K562 (cell line): ENCODE results near the gene NFAM1. TPM values are rescaled to one million over a fixed set of nuclear protein-coding genes. Genes with fewer than 3 reads are reported as not detected.

Experiments
- ATAC-seq: fragments of 200-7000 bp; cut with Tn5 transposase; 3 replicates; pipeline ENCODE4 v1.9.1; 2020; ENCODE audit warnings: moderate library complexity
- BruUV-seq: library from RNA; stranded (reverse); fragments of 400-500 nt; replicated peaks from 2 replicates; lab custom pipeline; 2021; lab: Mats Ljungman, UMichigan
- CTCF ChIA-PET: fragments of 300-600 bp; formaldehyde crosslinking; extraction: SDS; loops from one replicate; lab custom pipeline; 2021; ENCODE audit warnings: low intra/inter-chr PET ratio; lab: Yijun Ruan, JAX
- POLR2A ChIA-PET: fragments of 300-600, 350-650 bp; sonication (Branson Sonifier 250); formaldehyde crosslinking; extraction: SDS; loops from one replicate; lab custom pipeline; 2021; ENCODE audit warnings: antibody characterized with exemption, inconsistent platforms; lab: Yijun Ruan, JAX
- DNase-seq, 4 experiments: peaks; one replicate each; pipeline versions ENCODE4 v3.0.0 to v3.0.0-alpha.2; 2011 to 2018; ENCODE audit warnings: low spot score in 3 of 4, mixed read lengths in 3 of 4; ENCODE audit errors: extremely low read depth in 1 of 4
- FAIRE-seq: peaks from 2 replicates; lab custom pipeline; 2011; peaks lifted over from hg19 to GRCh38; lab: Jason Lieb, UNC
- H2AFZ ChIP-seq: 2 replicates; pipeline ENCODE4 v1.6.0; 2011; ENCODE audit warnings: low read depth, low read length, control low read depth, inconsistent platforms
- H3K27ac ChIP-seq: fragments of 200-600 bp; 3 replicates; pipeline ENCODE4 v1.8.0; 2011; ENCODE audit warnings: low read depth, mild to moderate bottlenecking, control low read depth, inconsistent platforms, low read length, moderate library complexity, mixed read lengths; ENCODE audit errors: extremely low read depth
- H3K27me3 ChIP-seq, 2 experiments: fragments of 300-600 bp in 1 of 2; 2 replicates in 1 of 2; 3 replicates in 1 of 2; pipeline versions ENCODE4 v1.6.0 to v1.8.0; 2011; ENCODE audit warnings: inconsistent platforms in 2 of 2, low read length in 2 of 2, mild to moderate bottlenecking in 1 of 2, mixed read lengths in 1 of 2, moderate library complexity in 1 of 2; ENCODE audit not compliant: control insufficient read depth in 2 of 2, insufficient read depth in 2 of 2
- H3K36me3 ChIP-seq: fragments of 300-600 bp; 3 replicates; pipeline ENCODE4 v1.8.0; 2011; ENCODE audit warnings: mild to moderate bottlenecking, low read length, inconsistent platforms; ENCODE audit not compliant: control insufficient read depth, insufficient read depth
- H3K4me1 ChIP-seq, 2 experiments: fragments of 200-600 bp in 1 of 2; replicated peaks in 1 of 2; 2 replicates in 1 of 2; 3 replicates in 1 of 2; pipeline versions ENCODE4 v1.5.1 to v1.8.0; 2011; ENCODE audit warnings: inconsistent platforms in 2 of 2, low read length in 2 of 2, mild to moderate bottlenecking in 1 of 2, mixed read lengths in 1 of 2, moderate library complexity in 1 of 2; ENCODE audit not compliant: control insufficient read depth in 2 of 2, insufficient read depth in 2 of 2
- H3K4me2 ChIP-seq: 2 replicates; pipeline ENCODE4 v1.6.1; 2011; ENCODE audit warnings: low read length, control low read depth, inconsistent platforms, mixed read lengths; ENCODE audit not compliant: insufficient read depth
- H3K4me3 ChIP-seq: fragments of 200-600 bp; sonication (generic), shearing (Covaris generic); 2 replicates; pipeline ENCODE4 v1.5.1; 2016; ENCODE audit warnings: control low read depth, inconsistent platforms
- H3K79me2 ChIP-seq: fragments of 200-600 bp; 3 replicates; pipeline ENCODE4 v1.8.0; 2011; ENCODE audit warnings: low read length, inconsistent platforms; ENCODE audit not compliant: control insufficient read depth, insufficient read depth
- H3K9ac ChIP-seq, 2 experiments: 2 replicates each; pipeline versions ENCODE4 v1.6.0 to v1.6.1; 2011; ENCODE audit warnings: low read depth in 2 of 2, low read length in 2 of 2, control low read depth in 1 of 2, inconsistent platforms in 1 of 2, mild to moderate bottlenecking in 1 of 2, mixed read lengths in 1 of 2; ENCODE audit not compliant: insufficient read depth in 1 of 2
- H3K9me1 ChIP-seq: one replicate; pipeline ENCODE4 v1.6.0; 2011; ENCODE audit warnings: inconsistent platforms, mild to moderate bottlenecking, low read length, moderate library complexity; ENCODE audit not compliant: control insufficient read depth, insufficient read depth
- H3K9me3 ChIP-seq: replicated peaks from 2 replicates; pipeline ENCODE4 v1.5.1; 2011; ENCODE audit warnings: low read depth, low read length, inconsistent platforms; ENCODE audit not compliant: control insufficient read depth, insufficient read depth
- H4K20me1 ChIP-seq: replicated peaks from 2 replicates; pipeline ENCODE4 v1.6.1; 2011; ENCODE audit warnings: low read length, inconsistent platforms, mixed read lengths; ENCODE audit not compliant: control insufficient read depth, insufficient read depth
- ATF2 ChIP-seq: sonication (generic); formaldehyde crosslinking; IDR thresholded peaks from 2 replicates; pipeline ENCODE4 v1.8.1; 2022; ENCODE audit warnings: missing genetic modification reagents
- BACH1 ChIP-seq: fragments of 200-800 bp; sonication (Bioruptor generic); IDR thresholded peaks from 2 replicates; pipeline ENCODE4 v1.6.1; 2016; ENCODE audit warnings: missing genetic modification characterization, missing compliant biosample characterization
- BCLAF1 ChIP-seq, 2 experiments: fragments of 450-650 bp in 1 of 2; IDR thresholded peaks; 2 replicates each; pipeline ENCODE4 v1.6.1; 2011 to 2017; ENCODE audit warnings: low read depth in 2 of 2, antibody characterized with exemption in 1 of 2, borderline replicate concordance in 1 of 2, low read length in 1 of 2, mild to moderate bottlenecking in 1 of 2, mixed read lengths in 1 of 2; ENCODE audit not compliant: control insufficient read depth in 1 of 2
- CCAR2 ChIP-seq: fragments of 200-400 bp; formaldehyde crosslinking; IDR thresholded peaks from 2 replicates; pipeline ENCODE4 v1.6.1; 2017; ENCODE audit warnings: mild to moderate bottlenecking, low read depth, low read length
- HMGN3 ChIP-seq: IDR thresholded peaks from 2 replicates; pipeline ENCODE4 v1.6.1; 2011; ENCODE audit warnings: borderline replicate concordance, low read depth, mild to moderate bottlenecking, mixed read lengths, low read length; ENCODE audit not compliant: insufficient read length; ENCODE audit errors: extremely low read depth
- NFIX ChIP-seq: fragments of 250-450 bp; sonication (Bioruptor Pico); IDR thresholded peaks from 2 replicates; pipeline ENCODE4 v1.4.0; 2020; ENCODE audit warnings: low read depth, mild to moderate bottlenecking, moderate library complexity
- NKRF ChIP-seq: fragments of 450-650 bp; IDR thresholded peaks from 2 replicates; pipeline ENCODE4 v1.6.1; 2016; ENCODE audit warnings: borderline replicate concordance
- NONO ChIP-seq, 2 experiments: fragments of 200-400 bp in 1 of 2; fragments of 450-650 bp in 1 of 2; formaldehyde crosslinking in 1 of 2; IDR thresholded peaks; 2 replicates each; pipeline ENCODE4 v1.6.1; 2017; ENCODE audit warnings: low read depth in 2 of 2, mild to moderate bottlenecking in 2 of 2, moderate library complexity in 2 of 2, low read length in 1 of 2
- SIN3A ChIP-seq, 2 experiments: fragments of 150-350 bp in 1 of 2; IDR thresholded peaks; 2 replicates each; pipeline ENCODE4 v1.6.1; 2011 to 2016; ENCODE audit warnings: borderline replicate concordance in 2 of 2, low read depth in 2 of 2, low read length in 2 of 2, mild to moderate bottlenecking in 2 of 2, moderate library complexity in 2 of 2; ENCODE audit not compliant: control insufficient read depth in 1 of 2
- YBX1 ChIP-seq: fragments of 450-650 bp; IDR thresholded peaks from 2 replicates; pipeline ENCODE4 v1.7.1; 2016; ENCODE audit warnings: mild to moderate bottlenecking
- WGBS: fragments of 100-300 bp; shearing (Covaris generic); methylation state at CpG from one replicate; pipeline ENCODE4 v1.1.6; 2016; ENCODE audit warnings: low coverage, mixed read lengths; ENCODE audit not compliant: insufficient coverage; ENCODE audit errors: missing lambda C conversion rate; 5-methylcytosine and 5-hydroxymethylcytosine counted together
- in situ Hi-C: fragments of 300-500 bp; cut with MboI; formaldehyde crosslinking; loops from 4 replicates; pipeline ENCODE4 v1.15.0; 2018; ENCODE audit warnings: inconsistent platforms, mixed read lengths
- intact Hi-C: fragments of 100-400 bp; cut with micrococcal nuclease; formaldehyde crosslinking; loops from 2 replicates; pipeline ENCODE4 v1.14.2; 2022
- polyA plus RNA-seq, 8 experiments: library from polyadenylated mRNA; depleted of rRNA in 4 of 8; stranded (reverse) in 5 of 8; unstranded in 3 of 8; fragments of >200 nt; fragmentation: Nextera tagmentation in 2 of 8; fragmentation: Illumina TruSeq in 1 of 8; extraction: Ambion mirVana in 2 of 8; extraction: Trizol in 1 of 8; gene quantifications; 2 replicates each; pipeline versions ENCODE4 v1.2.1 to v1.2.3, GENCODE V29; 2011 to 2014; ENCODE audit warnings: inconsistent platforms in 1 of 8, missing spikeins in 1 of 8
- total RNA-seq, 7 experiments: library from RNA; depleted of rRNA in 6 of 7; stranded (reverse); fragments of >200 nt in 6 of 7; fragmentation: Illumina TruSeq in 2 of 7; extraction: Trizol in 2 of 7; gene quantifications; 2 replicates each; pipeline versions ENCODE4 v1.2.1 to v1.2.3, GENCODE V29; 2011 to 2021; ENCODE audit warnings: low replicate concordance in 1 of 7

NFAM1 gene
- total and polyA plus RNA-seq, 9 of the 15 experiments (the other 6 are each of a cell fraction or from before 2014, with no cell fraction given) = 0.01 to 0.18 (median 0.03) TPM; not detected in 5

GRCh38 chr22:42470366-42471082 lies 38.3 kb upstream of the NFAM1 start:
- BruUV-seq = no TSS peak
- Histone ChIP-seq H2AFZ (no peak overlapping the region), H3K4me3 (no peak overlapping the region), H3K27ac (no peak overlapping the region), H3K9ac (no peak overlapping the region), H3K4me1 (no peaks in the 10 kb centered on the region; a peak in 1 of 5 replicates)
- DNase-seq = no peak
- intact Hi-C loops = no loop called here
- in situ Hi-C loops = no loop called here
- WGBS = 12% methylated on average over 4 of the region's 4 CpGs
- CTCF ChIA-PET = interaction anchor here (0.6 to 1.6 kb wide), 2 partner anchors 175 to 302 kb away, joined by 3 to 4 read pairs; no protein-coding TSS in a partner anchor
- TF ChIP-seq CCAR2 (no peak), HMGN3 (no peak), BACH1 (tag) (no peak), SIN3A (IDR thresholded peaks at IDR 0.05; ENCODE audit: borderline replicate concordance in 2 of 2, control insufficient read depth in 1 of 2, low read depth in 2 of 2, low read length in 2 of 2) (no peak), BCLAF1 (IDR thresholded peaks at IDR 0.05; ENCODE audit: borderline replicate concordance in 1 of 2, control insufficient read depth in 1 of 2, low read depth in 2 of 2, low read length in 1 of 2) (no peak), NFIX (CRISPR knock-in tag) (no peak), YBX1 (no peak), NONO (IDR thresholded peaks at IDR 0.05; ENCODE audit: low read depth in 2 of 2, low read length in 1 of 2) (no peak), ATF2 (CRISPR knock-in tag) (no peak), NKRF (no peak)
- TF ChIP-seq, all 486 proteins: peak for 0
- H3K79me2 ChIP-seq = no peaks in the 10 kb centered on the region
- H4K20me1 ChIP-seq = no peaks in the 10 kb centered on the region
- POLR2A ChIA-PET = no interaction called here
- no peaks in the 10 kb centered on the region for H3K9me1 ChIP-seq
- no peak overlapping the region for H3K4me2 ChIP-seq
- H3K36me3 ChIP-seq = no peaks in the 10 kb centered on the region
- H3K9me3 ChIP-seq = no peaks in the 10 kb centered on the region
- no peak for ATAC-seq
- FAIRE-seq = no peak
- H3K27me3 ChIP-seq = no peaks in the 10 kb centered on the region; a peak in 1 of 5 replicates
